ENCODE data around the gene SPATA31C2.
"Not testable (repeated sequence)": the region's sequence is repeated elsewhere in the genome, so short reads cannot be mapped to it uniquely, and the experiment has no call there.

SPATA31C2 gene

DNA sequence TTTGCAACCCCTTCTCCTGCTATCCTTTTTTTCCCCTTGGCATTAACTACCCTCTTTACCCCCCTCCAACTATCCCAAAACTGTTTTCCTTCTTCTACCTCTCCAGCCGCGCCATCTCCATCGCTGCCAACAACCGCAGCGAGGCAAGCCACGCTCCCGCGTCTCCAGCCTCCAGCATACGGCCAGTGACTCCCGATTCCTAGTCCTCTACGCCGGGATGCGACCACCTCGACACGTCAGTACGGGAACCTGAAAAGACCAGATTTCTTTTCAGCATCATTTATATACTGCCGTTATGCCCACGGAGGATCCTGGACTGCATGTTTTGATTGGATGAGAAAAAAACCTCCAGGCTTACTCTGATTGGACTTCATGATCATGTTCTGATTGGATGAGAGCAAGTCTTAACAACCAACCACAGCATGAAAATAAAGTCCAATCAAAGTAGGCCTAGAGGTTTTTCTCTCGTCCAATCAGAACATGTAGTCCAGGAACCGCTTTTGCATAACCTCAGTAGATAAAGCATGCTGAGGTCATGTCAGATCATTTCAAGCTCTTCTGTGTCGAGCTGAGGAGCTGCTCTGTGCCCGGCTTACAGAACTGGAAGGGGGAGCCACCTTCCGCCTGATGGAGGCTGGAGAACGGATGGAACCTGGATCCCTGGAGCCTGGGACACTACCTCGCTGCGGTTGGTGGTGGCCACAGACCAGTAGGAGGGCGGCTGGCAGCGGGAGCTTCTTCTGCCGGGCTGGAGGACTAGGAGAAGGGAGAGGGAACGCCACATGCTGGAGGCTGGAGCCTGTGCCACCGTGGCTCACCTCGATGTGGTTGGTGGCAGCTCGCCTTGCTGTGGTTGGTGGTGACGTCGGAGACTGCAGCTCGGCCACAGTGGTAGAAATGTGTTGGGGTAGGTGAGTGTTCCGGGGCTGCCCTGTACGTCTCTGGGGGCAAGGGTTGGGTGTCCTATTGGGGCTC, 24.8 kb downstream of the SPATA31C2 start:
- FAIRE-seq; DNase-seq (ENCODE audit: insufficient read length, low spot score): not testable (repeated sequence)

DNA sequence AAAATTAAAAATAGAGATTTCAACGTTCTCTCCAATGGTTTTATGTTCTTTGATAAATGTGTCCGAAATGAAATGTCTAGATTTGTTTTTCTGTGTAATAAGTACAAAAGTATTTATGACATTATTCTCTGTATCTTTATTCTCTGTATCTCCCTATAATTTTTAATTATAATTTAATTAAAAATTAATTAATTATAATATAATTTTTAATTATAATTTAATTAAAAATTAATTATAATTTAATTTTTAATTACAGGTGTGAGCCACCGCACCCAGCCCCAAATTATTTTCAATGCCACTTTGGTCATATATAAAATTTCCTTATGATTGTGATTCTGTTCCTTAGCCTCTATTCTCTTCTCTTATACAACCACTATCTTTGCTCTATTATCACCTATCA, 28.2 kb downstream of the SPATA31C2 start:
- no peak for FAIRE-seq
- TF ChIP-seq, protein P1, sequence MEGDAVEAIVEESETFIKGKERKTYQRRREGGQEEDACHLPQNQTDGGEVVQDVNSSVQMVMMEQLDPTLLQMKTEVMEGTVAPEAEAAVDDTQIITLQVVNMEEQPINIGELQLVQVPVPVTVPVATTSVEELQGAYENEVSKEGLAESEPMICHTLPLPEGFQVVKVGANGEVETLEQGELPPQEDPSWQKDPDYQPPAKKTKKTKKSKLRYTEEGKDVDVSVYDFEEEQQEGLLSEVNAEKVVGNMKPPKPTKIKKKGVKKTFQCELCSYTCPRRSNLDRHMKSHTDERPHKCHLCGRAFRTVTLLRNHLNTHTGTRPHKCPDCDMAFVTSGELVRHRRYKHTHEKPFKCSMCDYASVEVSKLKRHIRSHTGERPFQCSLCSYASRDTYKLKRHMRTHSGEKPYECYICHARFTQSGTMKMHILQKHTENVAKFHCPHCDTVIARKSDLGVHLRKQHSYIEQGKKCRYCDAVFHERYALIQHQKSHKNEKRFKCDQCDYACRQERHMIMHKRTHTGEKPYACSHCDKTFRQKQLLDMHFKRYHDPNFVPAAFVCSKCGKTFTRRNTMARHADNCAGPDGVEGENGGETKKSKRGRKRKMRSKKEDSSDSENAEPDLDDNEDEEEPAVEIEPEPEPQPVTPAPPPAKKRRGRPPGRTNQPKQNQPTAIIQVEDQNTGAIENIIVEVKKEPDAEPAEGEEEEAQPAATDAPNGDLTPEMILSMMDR (IDR thresholded peaks at IDR 0.05; ENCODE audit: insufficient read depth, missing control alignments): no peak

DNA sequence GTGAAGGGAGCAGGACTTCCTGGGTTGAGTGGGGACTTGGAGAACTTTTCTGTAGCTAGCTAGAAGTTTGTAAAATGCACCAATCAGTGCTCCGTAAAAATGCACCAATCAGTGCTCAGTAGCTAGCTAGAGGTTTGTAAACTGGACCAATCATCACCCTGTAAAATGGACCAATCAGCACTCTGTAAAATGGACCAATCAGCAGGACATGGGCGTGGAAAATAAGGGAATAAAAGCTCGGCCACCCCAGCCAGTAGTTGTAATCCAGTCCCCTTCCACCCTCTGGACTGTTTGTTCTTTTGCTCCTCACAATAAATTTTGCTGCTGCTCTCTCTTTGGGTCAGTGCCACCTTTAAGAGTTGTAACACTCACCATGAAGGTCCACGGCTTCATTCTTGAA, 29.5 kb downstream of the SPATA31C2 start:
- FAIRE-seq (no peak), DNase-seq (ENCODE audit: insufficient read length, low spot score) (no peak)
- TF ChIP-seq, protein P1 (IDR thresholded peaks at IDR 0.05; ENCODE audit: insufficient read depth, missing control alignments): no peak

More for the DNA sequence above, 28.2 kb downstream of the SPATA31C2 start:
- no peak for DNase-seq (ENCODE audit: insufficient read length, low spot score)

DNA sequence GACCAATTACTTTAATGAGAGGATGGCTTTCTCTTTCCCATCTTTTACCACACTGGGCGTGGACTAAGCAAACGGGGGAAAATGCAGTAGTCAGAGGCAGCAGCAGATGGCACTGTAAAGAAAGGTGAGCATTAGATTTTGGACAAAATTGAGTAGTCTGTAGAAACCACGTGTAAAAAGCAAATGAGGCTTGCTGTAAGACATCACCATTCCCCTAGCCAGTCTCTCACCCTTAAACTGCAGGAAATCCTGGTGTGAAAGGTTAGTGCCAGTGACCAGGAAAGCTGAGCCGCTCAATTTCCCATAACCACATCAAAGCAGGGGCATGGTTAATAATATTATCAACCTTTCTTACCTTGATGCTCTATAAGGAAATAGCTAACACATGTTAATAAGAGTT, 31.8 kb downstream of the SPATA31C2 start:
- TF ChIP-seq, protein P1 (IDR thresholded peaks at IDR 0.05; ENCODE audit: insufficient read depth, missing control alignments): peak; percentile 43
- no peak for FAIRE-seq
- no peak for DNase-seq (ENCODE audit: insufficient read length, low spot score)

DNA sequence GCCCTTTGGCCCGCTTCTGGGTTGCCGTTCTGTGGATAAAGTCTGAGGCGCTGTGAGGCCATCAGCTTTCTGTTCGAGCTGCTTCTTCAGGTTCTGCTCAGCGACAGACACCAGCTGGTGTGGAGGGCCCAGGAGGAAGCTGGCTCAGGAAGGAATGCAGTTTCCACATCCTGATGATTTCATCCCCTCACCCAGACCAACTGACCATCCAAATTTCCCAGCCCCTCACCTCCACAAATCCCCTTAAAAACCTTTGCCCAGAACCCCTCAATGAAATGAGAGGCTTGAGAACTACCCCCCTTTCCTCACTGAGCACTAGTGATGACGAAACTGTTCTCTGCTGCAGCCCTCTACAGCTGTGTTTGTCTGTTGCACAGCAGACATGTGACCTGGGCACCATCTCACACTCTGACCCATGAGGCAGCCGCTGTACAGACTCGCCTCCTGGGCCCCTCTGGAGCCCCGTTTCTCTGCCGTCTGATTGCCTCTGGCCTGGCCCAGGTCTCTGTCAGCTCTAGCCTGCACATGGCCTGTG, 45.4 kb downstream of the SPATA31C2 start:
- FAIRE-seq (no peak), DNase-seq (ENCODE audit: insufficient read length, low spot score) (no peak)
- TF ChIP-seq, protein P1 (IDR thresholded peaks at IDR 0.05; ENCODE audit: insufficient read depth, missing control alignments): no peak

DNA sequence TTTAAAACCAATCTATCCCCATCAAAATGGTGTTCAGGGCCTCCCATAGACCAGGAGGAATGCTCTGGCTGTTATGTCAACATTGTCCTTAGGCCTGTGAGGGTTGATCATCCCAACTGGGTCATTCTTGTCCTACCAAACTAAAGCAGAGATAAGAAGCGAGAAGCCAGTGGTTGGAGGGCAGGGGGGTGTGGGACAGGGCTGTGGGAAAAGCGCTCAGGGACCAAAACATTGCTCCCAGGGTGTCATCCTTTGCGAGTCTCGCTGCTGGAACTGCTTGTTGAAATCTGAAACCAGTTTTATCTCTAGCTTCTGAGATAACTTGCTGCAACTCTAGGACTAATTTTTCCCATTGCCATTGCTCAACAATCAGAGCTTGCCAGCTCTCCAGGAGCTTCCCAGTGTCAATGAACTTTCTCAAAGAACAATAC, 48.1 kb downstream of the SPATA31C2 start:
- TF ChIP-seq, protein P1 (IDR thresholded peaks at IDR 0.05; ENCODE audit: insufficient read depth, missing control alignments): no peak
- FAIRE-seq: no peak
- no peak for DNase-seq (ENCODE audit: insufficient read length, low spot score)

DNA sequence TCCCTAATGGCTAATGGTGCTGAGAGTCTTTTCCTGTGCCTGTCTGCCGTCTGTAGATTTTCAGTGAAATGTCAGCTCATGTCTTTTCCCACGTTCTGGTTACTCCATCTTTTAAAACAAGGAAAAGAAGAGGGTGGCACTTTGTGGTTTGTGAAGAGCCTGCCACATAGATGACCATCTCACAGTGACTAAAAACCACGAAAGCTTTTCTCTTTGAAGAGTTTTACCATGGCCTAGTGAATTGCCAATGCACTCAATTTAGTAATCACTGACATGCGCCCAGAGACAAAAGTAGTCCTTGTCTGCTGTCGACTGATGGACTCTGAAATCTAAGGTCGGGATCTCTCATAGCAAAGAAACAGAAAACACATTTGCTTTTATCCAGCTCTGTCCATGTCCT, 50.4 kb downstream of the SPATA31C2 start:
- DNase-seq (ENCODE audit: insufficient read length, low spot score): no peak
- no peak for FAIRE-seq
- TF ChIP-seq, protein P1 (IDR thresholded peaks at IDR 0.05; ENCODE audit: insufficient read depth, missing control alignments): no peak

All from D721Med (cell line).